Liver (tissue), 9 donors: Measurements from ENCODE around the gene SHLD2. TPM values are rescaled to one million over a fixed set of nuclear protein-coding genes. Genes with fewer than 3 reads are reported as not detected.
"Not testable (repeated sequence)": the region's sequence is repeated elsewhere in the genome, so short reads cannot be mapped to it uniquely, and the experiment has no call there.

Experiments used
- DNase-seq: peaks from one replicate; pipeline ENCODE4 v3.0.0-alpha.2; 2017; ENCODE audit warnings: low spot score
- H3K27ac ChIP-seq, 2 donors: one replicate each; pipeline ENCODE4 v1.7.0; 2013; ENCODE audit warnings: inconsistent platforms in 2 of 2, low read length in 2 of 2, control low read depth in 1 of 2, low read depth in 1 of 2, mild to moderate bottlenecking in 1 of 2
- H3K27me3 ChIP-seq, 4 donors: one replicate each; pipeline versions ENCODE4 v1.6.1 to v1.7.0; 2013; ENCODE audit warnings: low read length in 3 of 4, inconsistent platforms in 1 of 4, mild to moderate bottlenecking in 1 of 4, moderate library complexity in 1 of 4; ENCODE audit not compliant: control insufficient read depth in 4 of 4, insufficient read depth in 4 of 4
- H3K36me3 ChIP-seq, 4 donors: one replicate each; pipeline versions ENCODE4 v1.6.1 to v1.7.0; 2013; ENCODE audit warnings: low read length in 3 of 4, mild to moderate bottlenecking in 3 of 4, low read depth in 1 of 4, moderate library complexity in 1 of 4; ENCODE audit not compliant: control insufficient read depth in 4 of 4, insufficient read depth in 3 of 4
- H3K4me1 ChIP-seq, 4 donors: one replicate each; pipeline versions ENCODE4 v1.6.1 to v1.7.0; 2013; ENCODE audit warnings: low read length in 3 of 4, mild to moderate bottlenecking in 3 of 4, moderate library complexity in 1 of 4; ENCODE audit not compliant: control insufficient read depth in 4 of 4, insufficient read depth in 4 of 4
- H3K4me3 ChIP-seq, 3 donors: one replicate each; pipeline versions ENCODE4 v1.6.1 to v1.7.0; 2013; ENCODE audit warnings: low read length in 3 of 3, control low read depth in 1 of 3, low read depth in 1 of 3, mild to moderate bottlenecking in 1 of 3
- H3K9ac ChIP-seq, 2 donors: one replicate each; pipeline ENCODE4 v1.7.0; 2013; ENCODE audit warnings: low read length in 2 of 2, mild to moderate bottlenecking in 2 of 2, moderate library complexity in 2 of 2, control low read depth in 1 of 2, low read depth in 1 of 2
- H3K9me3 ChIP-seq, 4 donors: one replicate each; pipeline versions ENCODE4 v1.6.1 to v1.7.0; 2013; ENCODE audit warnings: low read length in 3 of 4; ENCODE audit not compliant: control insufficient read depth in 4 of 4
- CTCF ChIP-seq: fragments of 150-350 bp; IDR thresholded peaks from 2 replicates; pipeline ENCODE4 v1.5.1; 2017; ENCODE audit warnings: improper control_type of control experiment, low read depth, low read length; ENCODE audit not compliant: missing input control
- EGR1 ChIP-seq, 2 donors: IDR thresholded peaks; 2 replicates each; pipeline ENCODE4 v1.6.1; 2016 to 2018; ENCODE audit warnings: antibody characterized with exemption in 2 of 2, low read depth in 2 of 2
- FOXA1 ChIP-seq: IDR thresholded peaks from 2 replicates; pipeline ENCODE4 v1.6.1; 2016; ENCODE audit warnings: antibody characterized with exemption
- FOXA2 ChIP-seq: IDR thresholded peaks from 2 replicates; pipeline ENCODE4 v1.6.1; 2016; ENCODE audit warnings: antibody characterized with exemption
- HNF4A ChIP-seq, 2 donors: conservative IDR thresholded peaks; 2 replicates each; pipeline ENCODE4 v1.6.1; 2016; ENCODE audit warnings: antibody characterized with exemption in 2 of 2, mild to moderate bottlenecking in 2 of 2
- HNF4G ChIP-seq: IDR thresholded peaks from 2 replicates; pipeline ENCODE4 v1.6.1; 2016; ENCODE audit warnings: antibody characterized with exemption
- JUND ChIP-seq, 2 donors: IDR thresholded peaks; 2 replicates each; pipeline ENCODE4 v1.6.1; 2016; ENCODE audit warnings: antibody characterized with exemption in 2 of 2
- MAX ChIP-seq: IDR thresholded peaks from 2 replicates; pipeline ENCODE4 v1.6.1; 2016; ENCODE audit warnings: antibody characterized with exemption
- RAD21 ChIP-seq, 2 donors: IDR thresholded peaks; 2 replicates each; pipeline ENCODE4 v1.6.1; 2016; ENCODE audit warnings: antibody characterized with exemption in 2 of 2, mild to moderate bottlenecking in 2 of 2
- RXRA ChIP-seq, 2 donors: IDR thresholded peaks; 2 replicates each; pipeline ENCODE4 v1.6.1; 2017 to 2018; ENCODE audit warnings: antibody characterized with exemption in 2 of 2, mild to moderate bottlenecking in 1 of 2
- YY1 ChIP-seq: IDR thresholded peaks from 2 replicates; pipeline ENCODE4 v1.6.1; 2016; ENCODE audit warnings: antibody characterized with exemption, mild to moderate bottlenecking
- ZBTB33 ChIP-seq: IDR thresholded peaks from 2 replicates; pipeline ENCODE4 v1.6.1; 2016; ENCODE audit warnings: antibody characterized with exemption
- WGBS: extraction: QIAGEN DNeasy Blood & Tissue Kit; methylation state at CpG from one replicate; pipeline ENCODE4 v1.1.7; 2013; 5-methylcytosine and 5-hydroxymethylcytosine counted together
- polyA plus RNA-seq, 2 donors: library from polyadenylated mRNA; stranded (reverse) in 1 of 2; unstranded in 1 of 2; fragments of 200-250 nt in 1 of 2; fragments of >200 nt in 1 of 2; fragmentation: Nextera tagmentation in 1 of 2; extraction: Ambion mirVana in 1 of 2; gene quantifications; one replicate each; pipeline versions ENCODE4 v1.2.1 to v1.2.3, GENCODE V29; 2013 to 2015
- total RNA-seq, 2 donors: library from RNA; depleted of rRNA; stranded (reverse); fragments of >200 nt; gene quantifications; one replicate each; pipeline ENCODE4 v1.2.3, GENCODE V29; 2014
- donor health status: healthy.
- donor health status: healthy.
- donor health status: healthy.
- donor health status: healthy.
- donor health status: healthy.

SHLD2 gene
- total and polyA plus RNA-seq, 4 donors: 11.7 to 39.5 (median 24.9) TPM

- Histone ChIP-seq H3K27ac (no peak overlapping the region), H3K9me3 (no peaks in the 10 kb centered on the region), H3K4me3 (no peak overlapping the region), H3K9ac (no peak overlapping the region), H3K27me3 (no peaks in the 10 kb centered on the region), H3K36me3 (peaks cover 9 to 49% (median 25%) of the 10 kb centered on the region in 4 donors), H3K4me1 (peaks cover 1 to 18% (median 15%) of the 10 kb centered on the region in 4 donors)
- TF ChIP-seq HNF4A (conservative IDR thresholded peaks at IDR 0.05): no peak
- TF ChIP-seq RAD21 (IDR thresholded peaks at IDR 0.05): no peak
- TF ChIP-seq MAX: no peak
- TF ChIP-seq YY1: no peak
- TF ChIP-seq FOXA2: no peak
- TF ChIP-seq HNF4G: no peak
- TF ChIP-seq ZBTB33: no peak
- no peak for TF ChIP-seq EGR1 (IDR thresholded peaks at IDR 0.05; ENCODE audit: low read depth in 2 of 2)
- TF ChIP-seq JUND (IDR thresholded peaks at IDR 0.05): no peak
- no peak for TF ChIP-seq RXRA (IDR thresholded peaks at IDR 0.05)
- TF ChIP-seq CTCF: no peak
- no peak for TF ChIP-seq FOXA1
- WGBS: 43% methylated on average over 2 of the region's 2 CpGs
- DNase-seq: no peak
These were observed 22.6 kb upstream of the SHLD2 start for GRCh38 chr10:87072449-87072848.

GRCh38 chr10:87076421-87076820 is 18.6 kb upstream of the SHLD2 start:
- H3K4me3 ChIP-seq, H3K9me3 ChIP-seq, H3K27ac ChIP-seq, DNase-seq, H3K4me1 ChIP-seq, H3K27me3 ChIP-seq, H3K9ac ChIP-seq: not testable (repeated sequence)
- peaks cover 6 to 27% (median 8%) of the 10 kb centered on the region in 4 donors for H3K36me3 ChIP-seq
- WGBS: 89% methylated on average over 2 of the region's 2 CpGs

- no peak overlapping the region for H3K9ac ChIP-seq
These were observed 15.7 kb upstream of the SHLD2 start for GRCh38 chr10:87079106-87079836.

GRCh38 chr10:87080621-87081020 is 14.4 kb upstream of the SHLD2 start:
- not testable (repeated sequence) for DNase-seq, H3K27me3 ChIP-seq, H3K36me3 ChIP-seq, H3K9ac ChIP-seq, H3K4me3 ChIP-seq, H3K9me3 ChIP-seq, H3K27ac ChIP-seq
- peaks cover 3 to 24% (median 11%) of the 10 kb centered on the region in 4 donors for H3K4me1 ChIP-seq
- 99% methylated on average over 26 of the region's 31 CpGs for WGBS

More at GRCh38 chr10:87079106-87079836, 15.7 kb upstream of the SHLD2 start:
- Histone ChIP-seq H3K9me3 (no peaks in the 10 kb centered on the region), H3K36me3 (peaks cover 2 to 6% (median 3%) of the 10 kb centered on the region in 4 donors), H3K4me3 (no peak overlapping the region), H3K4me1 (peaks cover 3 to 13% (median 10%) of the 10 kb centered on the region in 4 donors), H3K27me3 (no peaks in the 10 kb centered on the region), H3K27ac (no peak overlapping the region)
- WGBS: 69% methylated on average over 11 of the region's 11 CpGs
- DNase-seq: no peak
- no peak for TF ChIP-seq JUND (IDR thresholded peaks at IDR 0.05)

GRCh38 chr10:87081574-87081973 is 13.4 kb upstream of the SHLD2 start:
- not testable (repeated sequence) for H3K9ac ChIP-seq, H3K27ac ChIP-seq, H3K4me3 ChIP-seq, H3K9me3 ChIP-seq, DNase-seq, H3K36me3 ChIP-seq, H3K27me3 ChIP-seq
- 42% methylated on average over 2 of the region's 3 CpGs for WGBS
- peaks cover 3 to 26% (median 11%) of the 10 kb centered on the region in 4 donors for H3K4me1 ChIP-seq
